Left hindlimb (tissue), 1 donor: Measurements from ENCODE around the gene PDE6C.
"Not testable (repeated sequence)": the region's sequence is repeated elsewhere in the genome, so short reads cannot be mapped to it uniquely, and the experiment has no call there.

Experiments
- DNase-seq: peaks from one replicate; pipeline ENCODE4 v3.0.0-alpha.2; 2018

Gene PDE6C

DNA sequence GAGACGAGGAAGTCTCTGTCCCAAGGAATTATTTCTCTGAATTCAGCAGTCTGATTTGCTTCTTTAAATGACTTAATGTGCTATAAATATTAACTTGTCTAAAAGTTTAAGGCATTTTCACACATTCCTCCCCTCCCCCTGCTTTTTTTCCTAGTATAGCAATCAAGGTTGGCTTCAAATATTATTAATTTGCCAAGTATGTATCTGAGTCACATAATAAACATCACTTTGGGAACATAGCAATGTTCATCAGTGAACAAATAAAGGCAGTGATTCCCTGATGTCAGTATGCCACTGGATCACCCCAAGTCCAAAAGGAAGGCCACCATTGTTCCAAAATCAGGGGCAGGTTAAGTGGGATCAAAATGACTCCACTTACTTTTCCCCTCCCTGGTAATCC is 40.5 kb downstream of the PDE6C start:
- DNase-seq: no peak

DNA sequence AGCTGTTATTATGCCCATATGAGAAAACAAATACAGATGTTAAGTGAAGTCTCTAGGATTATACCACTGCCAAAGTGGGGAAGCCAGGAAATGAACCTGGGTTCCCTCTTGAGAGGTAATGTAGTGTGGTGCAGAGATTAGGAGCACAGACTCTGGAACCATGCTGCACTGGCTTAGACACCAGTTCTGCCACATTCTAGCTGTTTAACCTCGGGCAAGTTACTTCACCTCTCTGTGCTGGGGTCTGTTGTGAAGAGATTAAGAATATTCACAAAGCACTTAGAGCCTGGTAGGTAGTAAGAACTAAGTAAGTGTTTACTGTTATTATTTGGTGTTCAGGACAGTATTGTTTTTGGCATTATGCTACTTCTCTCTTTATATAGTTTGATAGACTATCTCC is 41.9 kb downstream of the PDE6C start:
- no peak for DNase-seq

DNA sequence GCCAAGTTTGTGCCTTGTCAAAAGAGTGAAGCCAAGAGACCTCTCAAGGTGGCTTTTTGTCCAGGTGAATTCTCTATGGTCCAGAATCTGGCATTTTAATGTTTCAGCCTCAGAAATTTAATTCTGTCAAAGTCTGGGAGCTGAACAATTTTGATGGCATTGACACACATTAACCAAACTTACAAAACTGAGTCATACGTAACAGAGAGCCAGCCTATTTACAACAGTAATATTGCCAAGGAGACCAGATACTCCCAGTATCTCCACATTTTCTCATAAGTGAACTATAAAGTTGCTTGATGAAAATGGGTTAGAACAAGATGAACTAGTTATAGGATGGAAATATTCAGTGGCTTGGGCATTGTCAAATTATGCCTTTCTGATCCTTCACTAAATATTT is 43.8 kb downstream of the PDE6C start:
- DNase-seq: no peak

DNA sequence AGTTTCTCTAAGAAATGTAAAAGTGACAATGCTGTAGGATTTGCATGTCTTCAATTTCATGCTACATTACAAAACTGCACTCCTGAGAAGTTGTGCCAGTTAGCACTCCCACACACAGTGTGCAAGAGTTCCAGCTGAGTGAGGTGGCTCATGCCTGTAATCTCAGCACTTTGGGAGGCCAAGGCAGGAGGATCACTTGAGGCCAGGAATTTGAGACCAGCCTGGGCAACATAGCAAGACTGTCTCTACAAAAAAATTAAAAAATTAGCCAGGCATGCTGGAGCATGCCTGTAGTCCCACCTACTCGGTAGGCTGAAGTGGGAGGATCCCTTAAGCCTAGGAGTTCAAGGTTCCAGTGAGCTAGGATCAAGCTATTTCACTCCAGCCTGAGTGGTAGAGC is 45.4 kb downstream of the PDE6C start:
- DNase-seq: no peak

DNA sequence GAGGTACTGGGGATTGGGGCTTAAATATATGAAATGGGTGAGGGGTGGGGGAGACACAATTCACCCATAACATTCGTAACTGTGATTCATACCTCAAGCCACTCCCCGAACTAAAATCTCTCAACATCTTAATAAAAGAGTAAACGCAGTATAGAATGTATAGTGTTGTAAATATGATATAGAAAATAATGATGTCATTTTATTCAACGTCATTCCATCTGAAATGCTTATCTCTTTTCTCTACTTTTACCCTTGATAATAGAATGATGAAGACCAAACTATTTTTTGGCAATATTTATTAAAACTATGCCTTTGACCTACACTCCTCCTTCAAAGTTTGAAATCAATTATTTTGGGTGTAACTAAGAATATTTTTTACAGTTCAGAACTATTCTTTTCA is 53.7 kb downstream of the PDE6C start:
- no peak for DNase-seq

DNA sequence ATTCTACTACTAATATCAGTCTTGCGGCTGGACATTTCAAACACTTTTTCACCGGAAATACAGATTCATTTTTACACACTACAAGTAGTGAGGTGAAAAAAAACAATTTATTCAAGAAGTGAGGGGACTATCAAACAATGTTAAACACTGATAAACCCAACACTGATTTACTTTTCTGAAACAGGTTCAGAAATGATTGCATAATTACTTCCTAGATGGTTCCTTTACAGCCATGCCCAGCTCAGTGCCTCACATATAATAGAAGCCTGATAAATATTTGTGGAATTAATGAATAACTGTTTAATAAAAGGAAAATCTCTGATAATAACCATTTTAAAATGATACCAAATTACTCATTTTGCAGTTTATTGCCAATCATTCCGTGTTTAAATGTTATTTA is 55.5 kb downstream of the PDE6C start:
- DNase-seq: no peak

DNA sequence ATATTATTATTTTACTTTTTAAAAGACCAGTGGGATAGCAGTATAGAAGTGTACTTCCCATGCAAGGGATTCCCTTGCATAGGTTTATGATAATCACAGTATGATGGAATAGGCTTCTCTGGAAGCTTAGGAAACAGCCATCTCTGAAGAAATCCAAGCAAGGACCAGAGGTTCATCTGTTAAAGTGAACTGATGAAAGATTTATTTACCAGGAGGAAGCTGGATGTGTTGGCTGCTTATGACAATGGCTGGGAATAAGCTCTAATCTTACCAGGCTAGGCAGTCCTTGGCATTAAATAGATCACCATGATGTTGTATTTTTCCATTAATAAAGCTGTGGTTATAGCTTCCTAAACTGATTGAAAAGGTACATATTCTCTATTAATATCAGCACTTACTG is 58.0 kb downstream of the PDE6C start:
- no peak for DNase-seq

DNA sequence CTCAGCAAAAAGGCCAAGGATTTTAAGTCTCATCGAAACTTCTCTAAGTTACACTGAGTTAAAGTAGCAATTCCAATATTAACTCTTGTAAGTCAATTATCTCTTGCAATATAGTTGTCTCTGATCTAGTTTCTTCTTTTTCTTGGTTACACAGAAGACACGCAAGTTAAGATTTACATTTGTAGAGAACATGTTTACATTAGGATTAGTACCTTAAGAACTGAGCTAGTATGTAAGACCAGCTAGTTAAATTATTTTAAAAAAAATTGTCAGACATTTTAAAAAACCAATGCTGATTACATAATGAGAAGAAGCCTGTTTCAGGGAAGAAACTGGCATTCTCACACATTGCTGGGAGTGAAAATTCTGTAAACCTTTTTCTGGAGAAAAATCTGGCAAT is 58.7 kb downstream of the PDE6C start:
- no peak for DNase-seq

DNA sequence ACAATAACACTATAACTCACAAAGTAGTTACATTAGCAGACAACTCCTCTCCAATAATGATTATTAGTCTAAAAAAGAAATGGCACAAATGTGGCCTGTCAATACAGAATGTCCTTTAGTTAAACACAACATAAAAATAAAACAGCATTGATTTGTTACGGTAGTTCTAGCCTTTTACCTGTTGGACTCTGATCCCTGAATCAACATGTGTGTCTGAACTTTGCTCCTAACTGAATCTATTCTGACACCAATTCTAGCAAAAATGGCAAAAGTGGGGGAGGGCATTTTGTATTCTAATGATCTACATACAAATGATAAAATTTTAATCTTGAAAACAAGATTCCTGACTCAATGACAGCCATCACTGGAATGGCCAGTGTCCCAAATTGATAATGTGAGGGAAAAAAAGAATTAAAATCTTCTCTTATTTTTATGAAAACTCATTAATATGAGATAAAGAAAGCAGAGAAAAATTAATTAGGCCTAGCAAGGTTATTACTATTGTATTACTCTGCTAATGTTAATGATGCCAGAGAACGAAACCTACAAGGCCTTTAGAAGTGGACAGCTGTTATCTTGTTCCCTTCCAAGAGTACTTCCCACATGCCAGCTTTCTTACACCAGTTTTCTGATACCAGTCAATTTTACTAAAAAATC is 59.8 kb downstream of the PDE6C start:
- no peak for DNase-seq

DNA sequence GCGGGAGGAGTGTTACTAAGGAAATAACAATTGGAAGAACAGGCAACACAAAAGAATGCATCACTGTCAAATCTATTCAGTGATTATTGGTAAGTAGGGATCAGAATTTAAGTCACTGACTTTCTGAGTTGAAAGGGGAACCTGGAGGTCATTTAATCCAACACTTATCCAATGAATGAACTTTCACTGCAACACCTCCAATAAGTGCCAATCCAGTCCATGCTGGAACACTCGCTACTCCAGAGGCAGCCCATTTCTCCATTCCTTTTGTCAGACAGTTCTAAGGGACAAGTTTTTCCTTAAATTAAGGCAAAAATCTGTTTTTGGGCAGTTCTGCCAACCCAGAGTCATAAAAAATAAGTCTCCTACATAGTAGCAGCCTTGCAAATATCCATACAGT is 60.6 kb downstream of the PDE6C start:
- no peak for DNase-seq

DNA sequence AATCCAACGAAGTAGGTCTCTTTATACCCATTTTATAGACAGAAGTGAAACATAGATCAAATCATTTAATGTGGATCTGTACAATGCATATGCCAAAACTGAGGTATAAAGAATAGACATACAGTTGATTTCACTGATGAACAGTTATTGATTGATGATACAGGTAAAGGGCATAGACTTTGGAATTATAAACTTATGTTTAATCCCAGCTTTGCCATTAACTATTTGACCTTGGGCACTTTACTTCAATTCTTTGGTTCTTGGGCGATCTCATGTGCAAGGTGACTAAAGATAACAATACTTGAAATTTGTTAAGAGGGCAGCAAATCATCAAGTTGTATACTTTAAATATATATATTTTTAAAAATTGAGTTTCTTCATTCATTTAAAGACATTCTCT is 61.5 kb downstream of the PDE6C start:
- no peak for DNase-seq

DNA sequence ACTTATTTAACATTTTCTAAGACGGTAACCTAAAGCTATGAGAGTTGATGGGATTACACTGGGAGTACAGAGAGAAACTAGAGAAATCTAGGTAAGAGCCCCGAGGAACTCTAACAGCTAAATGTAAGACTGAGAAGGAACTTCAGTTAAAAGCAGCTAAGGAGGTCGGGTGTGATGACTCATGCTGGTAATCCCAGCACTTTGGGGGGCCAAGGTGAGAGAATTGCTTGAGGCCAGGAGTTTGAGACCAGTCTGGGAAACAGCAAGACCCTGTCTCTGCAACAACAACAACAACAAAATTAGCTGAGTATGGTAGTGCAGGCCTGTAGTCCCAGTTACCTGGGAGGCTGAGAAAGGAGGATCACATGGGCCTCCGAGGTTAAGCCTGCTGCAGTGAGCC is 66.0 kb downstream of the PDE6C start:
- DNase-seq: no peak

DNA sequence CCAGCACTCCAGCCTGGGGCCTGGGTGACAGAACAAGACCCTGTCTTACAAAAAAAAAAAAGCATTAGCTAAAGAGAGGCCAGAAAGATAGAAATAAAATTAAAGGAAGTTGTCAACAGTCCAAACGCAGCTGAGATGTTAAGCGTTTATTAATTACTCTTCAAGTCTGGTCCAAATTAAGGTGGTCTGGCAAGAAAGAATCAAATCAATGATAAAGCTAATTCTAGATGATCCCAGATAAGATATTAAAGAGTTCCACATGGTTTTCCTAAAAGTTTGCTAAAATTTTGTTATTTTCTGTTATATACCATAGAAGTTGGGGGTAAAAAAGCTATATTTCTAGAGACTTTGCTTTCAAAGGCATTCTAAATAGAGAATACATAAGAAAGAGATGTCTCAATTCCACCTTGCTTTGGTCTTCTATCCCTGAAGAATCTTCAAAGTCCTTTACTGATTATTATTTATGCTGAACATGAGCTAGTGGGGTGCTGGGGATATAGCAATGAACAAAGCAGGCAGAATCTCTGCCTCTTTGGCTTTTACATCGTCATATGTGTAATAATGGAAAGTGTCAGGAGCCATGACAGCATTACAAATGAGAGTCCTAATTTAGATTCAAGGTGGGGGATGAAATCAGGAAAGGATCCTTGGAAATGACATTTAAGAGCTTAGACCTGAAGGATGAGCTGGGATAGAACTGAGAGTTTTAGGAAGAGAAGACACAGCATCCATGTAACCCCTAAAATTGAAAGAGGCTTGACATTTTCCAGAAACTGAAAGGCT is 66.7 kb downstream of the PDE6C start:
- DNase-seq: no peak

DNA sequence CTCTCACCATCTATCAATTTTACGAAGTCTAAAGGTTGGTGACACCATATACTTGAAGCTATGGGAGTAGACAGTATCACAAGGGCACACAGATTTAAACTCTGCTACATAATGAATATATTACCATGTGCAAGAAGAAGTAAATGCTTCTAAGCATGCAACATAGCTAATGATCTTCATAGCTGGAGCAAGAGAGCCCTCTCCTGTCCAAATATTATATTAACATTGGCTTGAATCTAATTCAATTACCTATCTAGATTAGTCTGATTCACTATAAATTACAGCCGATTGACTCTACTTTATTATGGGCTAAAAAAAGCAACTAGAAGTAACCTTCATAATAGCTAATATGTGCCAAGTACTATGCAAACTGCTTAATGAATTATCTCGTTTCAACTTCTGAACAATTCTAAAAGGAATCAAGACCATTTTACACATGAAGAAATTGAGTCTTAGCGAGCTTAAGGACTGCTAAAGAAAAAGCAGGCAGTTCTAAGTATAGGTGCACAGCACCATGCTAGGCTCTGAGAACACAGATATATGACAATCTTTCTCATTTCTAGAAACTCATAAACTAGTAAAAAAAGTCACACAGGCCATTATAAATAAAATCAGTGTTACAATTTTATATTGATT is 68.2 kb downstream of the PDE6C start:
- no peak for DNase-seq

DNA sequence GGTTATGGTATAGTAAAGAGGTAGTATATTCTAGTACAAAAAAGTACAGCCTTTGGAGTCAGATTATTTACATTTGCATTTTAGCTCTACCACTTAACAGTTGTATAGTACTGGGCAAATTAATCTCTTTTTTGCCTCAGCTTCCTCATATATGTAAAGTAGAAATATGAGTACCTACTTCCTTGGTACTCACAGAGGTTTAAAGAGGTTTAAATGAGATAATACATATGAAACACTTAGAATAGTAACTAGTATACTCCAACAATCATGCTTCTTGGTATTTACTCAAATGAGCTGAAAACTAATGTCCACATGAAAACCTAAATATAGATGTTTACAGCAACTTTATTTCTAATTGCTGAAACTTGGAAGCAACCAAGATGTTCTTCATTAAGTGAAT is 75.4 kb downstream of the PDE6C start:
- DNase-seq: no peak

DNA sequence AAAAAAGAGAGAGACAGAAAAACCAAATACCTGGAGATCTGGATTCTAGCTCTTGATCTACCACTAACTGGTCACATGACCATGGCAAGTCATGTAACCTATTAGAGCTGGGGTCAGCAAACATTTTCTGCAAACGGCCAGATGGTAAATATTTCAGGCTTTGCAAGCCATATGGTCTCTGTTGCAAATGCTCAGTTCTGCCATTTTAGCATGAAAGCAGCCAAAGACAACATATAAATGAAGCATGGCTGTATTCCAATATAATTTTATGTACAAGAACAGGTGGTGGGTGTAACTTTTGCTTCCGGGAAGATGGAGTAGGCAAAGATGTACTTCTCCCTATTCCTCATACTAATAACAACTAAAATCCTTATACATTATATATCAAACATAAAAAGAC is 83.4 kb downstream of the PDE6C start:
- DNase-seq: no peak

DNA sequence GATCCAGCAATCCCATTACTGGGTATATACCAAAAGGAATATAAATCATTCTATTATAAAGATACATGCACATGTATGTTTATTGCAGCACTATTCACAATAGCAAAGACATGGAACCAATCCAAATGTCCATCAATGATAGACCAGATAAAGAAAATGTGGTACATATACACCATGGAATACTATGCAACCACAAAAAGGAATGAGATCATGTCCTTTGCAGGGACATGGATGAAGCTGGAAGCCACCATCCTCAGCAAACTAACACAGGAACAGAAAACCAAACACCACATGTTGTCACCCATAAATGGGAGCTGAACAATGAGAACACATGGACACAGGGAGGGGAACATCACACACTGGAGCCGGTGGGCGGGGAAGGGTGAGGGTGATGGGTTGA is 84.2 kb downstream of the PDE6C start:
- DNase-seq: not testable (repeated sequence)

DNA sequence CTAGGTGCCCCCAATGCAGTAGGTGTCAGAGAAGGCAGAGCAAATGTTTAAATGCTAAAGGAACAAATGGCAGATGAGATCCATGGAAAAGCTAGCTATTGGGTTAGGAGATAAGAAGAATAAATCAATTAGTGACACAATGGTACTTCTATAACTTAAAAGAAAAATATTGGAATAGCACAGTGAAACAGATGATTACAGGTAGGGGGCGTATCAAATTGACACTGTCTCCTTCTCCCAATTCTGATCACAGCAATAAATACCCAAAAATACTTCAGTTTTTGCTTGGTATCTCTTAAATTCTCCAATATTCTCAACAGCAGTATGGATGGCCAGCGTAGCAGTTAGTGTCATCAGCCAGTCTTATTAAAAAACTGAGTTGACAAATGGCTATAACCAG is 84.9 kb downstream of the PDE6C start:
- no peak for DNase-seq

DNA sequence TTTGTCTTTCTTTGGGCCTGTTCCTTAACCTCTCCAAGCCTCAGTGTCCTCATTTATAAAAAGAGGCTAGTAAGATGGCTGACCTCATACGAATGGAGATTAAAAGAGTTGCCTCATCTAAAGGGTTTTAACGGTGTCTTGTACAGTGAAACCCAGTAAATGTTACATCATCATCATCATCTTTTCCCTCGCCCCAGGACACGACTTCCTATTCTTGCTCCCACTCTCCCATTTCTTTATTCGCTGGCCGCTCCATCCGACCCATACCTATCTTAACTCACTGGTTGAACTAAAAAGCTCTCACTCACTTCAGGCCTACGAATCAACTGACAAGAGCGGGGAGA is 89.5 kb downstream of the PDE6C start:
- no peak for DNase-seq

DNA sequence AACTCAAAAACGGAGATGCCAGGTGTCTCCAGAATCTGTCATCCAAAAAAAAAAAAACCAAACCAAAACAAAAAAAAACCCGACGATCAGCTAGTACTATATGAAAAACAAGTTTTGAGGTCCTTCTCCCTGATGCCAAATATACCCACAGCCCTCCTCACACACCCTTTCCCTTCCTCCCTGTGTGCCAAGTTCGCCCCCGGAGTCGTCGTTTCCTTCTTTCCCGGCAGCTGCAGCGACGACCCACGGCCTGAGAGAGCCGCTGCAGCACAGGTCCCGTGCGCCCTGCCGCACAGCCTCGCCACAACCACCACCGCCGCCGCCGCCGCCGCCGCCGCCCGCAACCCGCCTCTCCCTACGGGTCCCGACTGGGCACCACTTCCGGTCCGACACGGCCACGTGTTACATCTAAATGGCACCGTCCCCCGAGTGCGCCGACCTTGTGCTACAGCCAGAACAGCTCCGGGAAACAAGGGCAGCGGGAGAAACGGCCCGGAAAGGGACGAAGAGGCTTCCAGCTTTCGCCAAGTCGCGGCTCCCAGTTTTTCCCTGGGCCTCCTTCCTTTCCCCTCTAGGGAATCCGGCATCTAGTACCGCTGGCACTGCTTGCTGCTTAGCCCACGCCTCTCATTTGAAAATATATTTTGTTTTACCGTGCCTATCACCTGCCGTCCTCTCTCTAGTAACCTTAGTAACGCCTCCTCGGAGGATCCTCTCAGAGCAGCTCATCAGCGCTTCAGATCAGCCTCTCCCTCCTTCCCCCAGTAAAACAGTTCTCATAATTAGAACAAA is 90.1 kb downstream of the PDE6C start, which contains the start of gene FRA10AC1:
Gene FRA10AC1, minus strand, starts transcription at position 383 of the 792 bp plus-strand sequence. CDS start 2,486 bp downstream, outside the sequence.
- DNase-seq: peak; percentile 94

DNA sequence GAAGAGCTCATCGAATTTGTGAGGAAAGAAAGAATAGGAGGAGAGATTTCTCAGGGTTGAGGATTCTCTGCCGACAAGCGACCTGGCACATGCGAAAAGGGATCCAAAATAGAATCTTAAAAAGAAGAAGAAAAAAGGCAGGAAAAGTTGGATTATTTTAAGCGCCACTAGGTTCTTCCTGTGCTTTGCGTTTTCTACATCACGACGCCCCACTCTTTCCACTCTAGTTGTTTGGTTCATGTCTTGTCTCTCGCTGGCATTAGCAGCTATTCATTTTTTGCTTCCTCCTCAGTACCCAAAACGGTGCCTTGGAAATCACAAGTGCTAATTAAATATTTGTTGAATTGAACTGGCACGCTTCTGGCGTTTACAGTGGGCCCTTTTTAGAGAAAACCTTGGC is 90.7 kb downstream of the PDE6C start:
- DNase-seq: peak; percentile 30

DNA sequence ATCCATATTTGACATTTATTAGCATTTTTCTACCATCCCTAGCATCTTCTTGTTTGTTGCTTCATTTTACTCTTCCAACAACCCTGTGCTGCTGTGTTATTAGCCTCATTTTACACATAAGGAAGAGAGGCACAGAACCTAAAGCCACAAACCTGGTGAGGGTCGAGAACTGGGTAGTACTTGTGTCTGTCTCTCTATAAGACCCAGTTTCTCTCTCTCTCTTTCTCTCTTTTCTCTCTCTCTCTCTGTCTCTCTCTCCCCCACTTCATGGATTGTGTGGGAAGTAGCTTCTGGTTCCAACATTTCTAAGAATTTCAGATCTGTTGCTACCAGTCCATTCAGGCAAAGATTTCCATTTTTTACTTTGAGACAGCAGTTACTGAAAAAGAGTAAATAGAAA is 91.5 kb downstream of the PDE6C start:
- DNase-seq: no peak

DNA sequence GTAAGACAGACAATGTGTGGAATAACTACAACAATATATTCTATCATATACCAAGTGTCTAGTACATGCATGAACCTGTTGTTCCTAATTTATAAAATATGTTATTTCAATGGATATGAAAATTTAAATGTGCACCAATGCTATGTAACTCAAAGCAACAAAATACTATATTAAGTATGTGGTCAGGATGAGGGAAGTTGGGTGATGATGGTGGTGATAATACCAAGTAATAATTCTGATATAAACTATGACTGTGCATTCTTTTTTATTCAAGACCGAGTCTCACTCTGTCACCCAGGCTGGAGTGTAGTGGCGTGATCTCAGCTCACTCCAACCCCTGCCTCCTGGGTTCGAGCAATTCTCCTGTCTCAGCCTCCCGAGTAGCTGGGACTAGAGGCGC is 92.1 kb downstream of the PDE6C start:
- DNase-seq: no peak

DNA sequence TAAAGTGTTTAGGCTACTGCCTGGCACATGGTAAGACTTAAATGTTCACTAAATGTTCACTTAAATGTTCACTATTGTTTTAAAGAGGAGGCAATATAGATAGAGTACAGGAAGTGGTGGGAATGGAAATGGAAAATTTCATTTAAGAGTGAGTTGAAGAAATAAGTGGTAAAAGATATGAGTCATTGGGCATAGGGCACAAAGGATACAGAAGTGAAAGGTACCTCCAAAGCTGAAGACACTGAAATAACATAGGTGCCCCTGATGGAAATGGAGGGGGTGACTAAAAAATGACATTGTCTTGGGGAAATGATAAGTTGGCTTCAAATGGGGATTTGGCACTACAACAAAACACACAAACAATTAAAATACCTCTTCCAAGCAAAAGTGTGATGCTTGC is 95.3 kb downstream of the PDE6C start:
- DNase-seq: no peak
